Stomach (tissue), 9 donors: ENCODE measurements around the gene ZNF813. TPM values are rescaled to one million over a fixed set of nuclear protein-coding genes. Genes with fewer than 3 reads are reported as not detected.

Source experiments
- DNase-seq, 2 donors: peaks; one replicate each; pipeline versions ENCODE4 v3.0.0 to v3.0.0-alpha.2; 2013 to 2019
- H3K27ac ChIP-seq, 5 donors: fragments of 200-600 bp in 4 of 5; sonication (generic) in 4 of 5; one replicate each; pipeline ENCODE4 v1.5.1; 2013 to 2019; ENCODE audit warnings: mild to moderate bottlenecking in 1 of 5, moderate library complexity in 1 of 5
- H3K27me3 ChIP-seq, 3 donors: fragments of 200-600 bp; sonication (generic); one replicate each; pipeline ENCODE4 v1.5.1; 2017 to 2019; ENCODE audit warnings: mixed run types in 1 of 3
- H3K36me3 ChIP-seq, 4 donors: fragments of 200-600 bp; sonication (generic); 1 replicate in 3 of 4; 2 replicates in 1 of 4; pipeline ENCODE4 v1.5.1; 2016 to 2019
- H3K4me1 ChIP-seq, 4 donors: fragments of 200-600 bp; sonication (generic); one replicate each; pipeline ENCODE4 v1.5.1; 2016 to 2019
- H3K4me3 ChIP-seq, 4 donors: fragments of 200-600 bp; sonication (generic) in 3 of 4; one replicate each; pipeline ENCODE4 v1.5.1; 2016 to 2019; ENCODE audit warnings: mild to moderate bottlenecking in 1 of 4
- H3K9me3 ChIP-seq, 4 donors: fragments of 200-600 bp; sonication (generic); one replicate each; pipeline ENCODE4 v1.5.1; 2016 to 2019
- CTCF ChIP-seq, 7 experiments: fragments of 450-650 bp in 4 of 7; fragments of 200-600 bp in 3 of 7; sonication (generic) in 3 of 7; IDR thresholded peaks; one replicate each; pipeline ENCODE4 v1.5.1; 2016 to 2019; ENCODE audit warnings: antibody characterized with exemption in 7 of 7, control low read depth in 2 of 7, mild to moderate bottlenecking in 1 of 7
- EP300 ChIP-seq: sonication (generic); formaldehyde crosslinking; IDR thresholded peaks from one replicate; pipeline ENCODE4 v1.6.1; 2017; ENCODE audit warnings: antibody characterized with exemption
- POLR2A ChIP-seq, 4 donors: fragments of 450-650 bp; IDR thresholded peaks; one replicate each; pipeline ENCODE4 v1.6.1; 2016; ENCODE audit warnings: antibody characterized with exemption in 4 of 4, control low read depth in 2 of 4, mild to moderate bottlenecking in 1 of 4, moderate library complexity in 1 of 4
- POLR2AphosphoS5 ChIP-seq, 3 donors: sonication (generic); formaldehyde crosslinking; IDR thresholded peaks; one replicate each; pipeline ENCODE4 v1.6.1; 2016; ENCODE audit warnings: antibody characterized with exemption in 3 of 3
- WGBS, 5 donors: extraction: QIAGEN DNeasy Blood & Tissue Kit in 3 of 5; methylation state at CpG; one replicate each; pipeline versions ENCODE4 v1.1.5 to v1.1.7; 2013 to 2018; 5-methylcytosine and 5-hydroxymethylcytosine counted together
- intact Hi-C: fragments of 100-400 bp; cut with DNase I; formaldehyde crosslinking; loops from one replicate; pipeline ENCODE4 v1.15.1; 2023; ENCODE audit warnings: low total_unique reads
- polyA plus RNA-seq, 3 donors: library from polyadenylated mRNA; stranded (reverse); fragments of 200-250 nt; gene quantifications; one replicate each; pipeline ENCODE4 v1.2.3, GENCODE V29; 2013
- total RNA-seq, 5 donors: library from RNA; depleted of rRNA; stranded (reverse); fragments of >200 nt; gene quantifications; one replicate each; pipeline versions ENCODE4 v1.1.0 to v1.2.3, GENCODE V29; 2014 to 2016
- donor health status: healthy with polysubstance abuse.
- donor health status: Bipolar disorder and iron deficiency.
- donor health status: healthy.

ZNF813 gene
- total and polyA plus RNA-seq, 8 donors, result 0.45 to 6.8 (median 1.6) TPM

DNA sequence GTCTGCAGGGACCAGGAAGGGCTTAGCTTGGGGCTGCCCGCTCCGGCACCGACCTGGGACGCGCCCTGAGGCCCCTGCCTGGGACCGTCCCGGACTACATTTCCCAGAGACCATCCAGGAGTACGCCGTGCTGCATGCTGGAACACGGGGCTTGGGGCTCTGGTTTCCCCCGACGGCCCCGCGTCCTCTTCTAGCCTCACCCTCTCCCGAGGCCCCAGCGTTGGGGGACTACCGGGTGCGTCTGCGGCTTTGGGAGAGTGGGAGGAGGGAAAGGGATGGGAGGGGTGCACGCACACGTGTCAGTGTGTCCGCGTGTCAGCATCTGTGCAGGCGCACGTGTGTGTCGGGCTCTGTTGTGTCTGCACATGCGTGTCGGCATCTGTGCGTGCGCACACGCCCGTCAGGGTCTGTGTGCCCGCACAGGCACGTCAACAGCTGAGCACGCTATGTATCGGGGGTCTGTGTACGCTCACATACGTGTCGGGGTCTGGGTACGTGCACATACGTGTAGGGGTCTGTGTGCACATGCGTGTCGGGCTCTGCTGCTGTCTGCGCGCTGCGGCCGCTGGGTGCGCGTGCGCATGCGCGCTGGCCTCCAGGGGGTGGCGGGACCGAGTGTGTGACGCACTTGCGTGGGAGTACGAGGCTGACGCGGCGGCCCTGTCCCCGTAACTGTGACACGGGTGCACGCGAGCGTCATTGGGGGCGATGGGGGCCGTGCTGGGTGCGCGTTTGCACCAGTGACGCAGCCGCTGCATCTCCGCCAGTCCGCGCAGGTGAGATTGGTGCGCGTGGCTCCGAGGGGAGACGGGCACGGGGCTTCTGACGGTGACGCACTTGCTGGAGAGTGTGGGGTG lies 70.2 kb downstream of the ZNF813 start, which contains the start of gene ZNF331:
ZNF331 (plus strand) TSS at position 625 of the 857 bp plus-strand sequence. CDS start 31,232 bp downstream, outside the sequence.
- H3K27ac ChIP-seq, result peak within 1 kb of the TSS; percentile 77 to 91 (median 85)
- H3K4me1 ChIP-seq, result peaks cover 0 to 14% (median 2%) of the 10 kb centered on the region in 4 donors
- H3K36me3 ChIP-seq, result peaks cover under 1 to 10% (median 4%) of the 10 kb centered on the region in 4 donors
- DNase-seq, result peak; percentile 83 to 94
- H3K9me3 ChIP-seq, result no peaks in the 10 kb centered on the region
- no peaks in the 10 kb centered on the region for H3K27me3 ChIP-seq
- peak within 1 kb of the TSS; percentile 60 to 73 (median 61) for H3K4me3 ChIP-seq
- WGBS, 5 donors, result 42 to 60% (median 50%) methylated on average over 35 to 81 of the region's 81 CpGs
- TF ChIP-seq POLR2A (IDR thresholded peaks at IDR 0.05) (peak in 1 of 4 donors; percentile 33), EP300 (no peak), POLR2AphosphoS5 (IDR thresholded peaks at IDR 0.05) (peak; percentile 71 to 75 (median 75)), CTCF (IDR thresholded peaks at IDR 0.05) (peak in 5 of 7 experiments; percentile 7 to 60 (median 24))
- intact Hi-C loops, result no loop called here

DNA sequence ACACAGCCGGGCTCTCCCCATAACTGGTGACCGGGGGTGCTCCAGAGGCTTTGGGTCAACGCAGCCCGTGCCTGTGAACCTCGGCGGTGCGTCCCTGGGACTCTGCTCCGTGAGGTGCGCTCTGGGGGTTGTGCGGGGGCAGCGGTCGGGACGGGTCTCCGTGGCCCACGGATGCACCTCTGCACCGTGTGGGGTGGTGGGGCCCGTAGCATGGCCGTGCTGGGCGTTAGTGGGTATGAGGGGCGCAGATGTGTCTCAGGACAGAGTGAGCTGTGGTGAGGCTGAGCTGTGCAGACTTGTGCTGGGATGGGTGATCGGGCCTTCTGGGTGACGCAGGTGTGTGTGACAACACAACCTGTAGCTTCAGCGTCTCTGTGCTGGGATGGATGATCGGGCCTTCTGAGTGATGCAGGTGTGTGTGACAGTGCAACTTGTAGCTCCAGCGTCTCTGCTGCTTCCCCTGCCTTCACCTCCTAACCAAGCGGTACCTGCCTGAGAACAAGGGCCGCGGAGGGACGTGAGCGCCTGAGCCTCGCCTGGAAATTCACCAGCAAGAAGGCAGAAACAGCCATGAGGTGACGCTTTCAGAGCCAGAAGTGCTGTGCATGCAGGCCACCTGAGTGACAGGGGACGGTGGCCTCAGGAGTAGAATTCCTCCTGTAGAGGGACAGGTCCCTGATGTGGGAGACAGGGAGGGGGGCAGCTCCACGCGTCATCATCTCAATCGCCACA lies 71.0 kb downstream of the ZNF813 start:
- no peak for TF ChIP-seq EP300
- TF ChIP-seq POLR2A (IDR thresholded peaks at IDR 0.05), result no peak
- no peak for TF ChIP-seq POLR2AphosphoS5 (IDR thresholded peaks at IDR 0.05)
- no peak for TF ChIP-seq CTCF (IDR thresholded peaks at IDR 0.05)
- DNase-seq, result peak in 1 of 2 donors; percentile 41
- 50 to 54% (median 52%) methylated on average over 25 to 36 of the region's 36 CpGs for WGBS, 5 donors
- H3K4me3 ChIP-seq, result peak overlapping the region; percentile 60 to 73 (median 61)
- peaks cover 0 to 14% (median 2%) of the 10 kb centered on the region in 4 donors for H3K4me1 ChIP-seq
- H3K36me3 ChIP-seq, result peaks cover 3 to 17% (median 11%) of the 10 kb centered on the region in 4 donors
- H3K9me3 ChIP-seq, result no peaks in the 10 kb centered on the region
- intact Hi-C loops, result no loop called here
- H3K27ac ChIP-seq, result peak overlapping the region; percentile 77 to 91 (median 85)
- H3K27me3 ChIP-seq, result no peaks in the 10 kb centered on the region

- intact Hi-C loops, result no loop called here
- 69 to 96% (median 81%) methylated on average over 4 of the region's 4 CpGs for WGBS, 5 donors
- Histone ChIP-seq H3K27ac (peak overlapping the region in 1 of 5 donors; percentile 91), H3K27me3 (no peaks in the 10 kb centered on the region), H3K36me3 (peaks cover 3 to 18% (median 15%) of the 10 kb centered on the region in 4 donors), H3K9me3 (no peaks in the 10 kb centered on the region), H3K4me3 (no peak overlapping the region), H3K4me1 (peaks cover 0 to 14% (median 2%) of the 10 kb centered on the region in 4 donors)
- no peak for DNase-seq
- TF ChIP-seq EP300, result no peak
- no peak for TF ChIP-seq CTCF (IDR thresholded peaks at IDR 0.05)
- TF ChIP-seq POLR2AphosphoS5 (IDR thresholded peaks at IDR 0.05), result no peak
- TF ChIP-seq POLR2A (IDR thresholded peaks at IDR 0.05), result no peak
Observed at GRCh38 chr19:53540091-53540490, 72.6 kb downstream of the ZNF813 start.

DNA sequence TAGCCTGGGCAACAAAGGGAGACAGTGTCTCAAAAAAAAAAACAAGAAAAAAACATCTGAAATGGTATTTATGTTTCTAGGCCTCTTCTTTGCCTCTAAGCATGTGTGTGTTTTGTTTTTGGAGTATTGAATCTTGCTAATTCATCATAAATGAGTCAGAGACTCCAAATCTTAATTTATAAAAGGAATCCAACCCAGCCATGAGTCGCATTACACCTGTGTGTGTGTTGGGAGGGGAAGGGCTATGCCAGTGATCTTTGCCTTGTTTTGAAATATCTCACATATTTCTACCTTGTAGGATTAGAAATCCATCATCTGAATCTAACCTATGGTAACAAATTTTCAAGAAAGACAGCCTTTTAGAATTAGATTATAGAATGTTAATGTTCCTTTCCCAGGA lies 74.4 kb downstream of the ZNF813 start:
- Histone ChIP-seq H3K36me3 (peaks cover 3 to 24% (median 17%) of the 10 kb centered on the region in 4 donors), H3K4me3 (no peak overlapping the region), H3K27ac (no peak overlapping the region), H3K9me3 (no peaks in the 10 kb centered on the region), H3K4me1 (peaks cover 0 to 20% (median 2%) of the 10 kb centered on the region in 4 donors), H3K27me3 (no peaks in the 10 kb centered on the region)
- WGBS, 5 donors, result 80 to 100% (median 93%) methylated on average over 1 of the region's 1 CpG
- intact Hi-C loops, result no loop called here
- no peak for DNase-seq
- TF ChIP-seq CTCF (IDR thresholded peaks at IDR 0.05) (no peak), POLR2A (IDR thresholded peaks at IDR 0.05) (no peak), POLR2AphosphoS5 (IDR thresholded peaks at IDR 0.05) (no peak), EP300 (no peak)
